ENCODE measurements around the gene SDK2. TPM values are rescaled to one million over a fixed set of nuclear protein-coding genes. Genes with fewer than 3 reads are reported as not detected.

The SDK2 gene
- total and polyA plus RNA-seq, 2 of the 8 experiments (the other 6 are each of a cell fraction or from before 2014, with no cell fraction given): 3.9 to 4.1 TPM

DNA sequence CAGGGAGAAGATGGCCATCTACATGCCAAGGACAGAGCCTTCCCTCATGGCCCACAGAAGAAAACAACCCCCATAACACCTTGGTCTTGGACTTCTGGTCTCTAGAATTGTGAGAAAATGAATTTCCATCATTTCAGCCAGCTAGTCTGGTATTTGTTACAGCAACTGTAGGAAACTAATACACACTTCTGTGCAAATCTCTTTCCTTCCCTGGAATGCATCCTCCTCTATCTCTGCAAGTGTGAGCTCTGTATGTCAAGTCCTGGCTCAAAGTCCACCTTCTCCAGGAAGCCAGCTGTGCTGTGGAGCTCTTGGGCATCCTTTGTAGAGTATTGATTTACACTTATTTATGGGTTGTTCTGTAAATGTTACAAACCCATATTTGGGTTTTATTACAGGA lies 89.7 kb downstream of the SDK2 start:
- Histone ChIP-seq H4K91ac (replicated peaks; ENCODE audit: insufficient read length, low read length) (no peak overlapping the region), H2BK15ac (ENCODE audit: low read length) (no peak overlapping the region), H3K18ac (ENCODE audit: extremely low read depth, low read length) (no peak overlapping the region), H4K8ac (ENCODE audit: extremely low read depth, insufficient read depth, low read length) (no peak overlapping the region), H4K20me1 (replicated peaks in 1 of 2; ENCODE audit: control insufficient read depth in 1 of 2, insufficient read depth in 2 of 2, low read length in 2 of 2) (no peaks in the 10 kb centered on the region), H2BK12ac (ENCODE audit: low read depth, low read length) (no peak overlapping the region), H3K27ac (ENCODE audit: low read depth, low read length) (no peak overlapping the region), H4K5ac (ENCODE audit: insufficient read length, low read depth, low read length) (no peak overlapping the region), H3K4me2 (ENCODE audit: insufficient read depth in 1 of 2, low read depth in 2 of 2, low read length in 2 of 2) (no peak overlapping the region), H3K9me3 (ENCODE audit: insufficient read depth in 2 of 2, low read depth in 1 of 2, low read length in 1 of 2) (no peaks in the 10 kb centered on the region), H3K56ac (replicated peaks; ENCODE audit: insufficient read length, low read depth, low read length) (no peak overlapping the region), H2AFZ (ENCODE audit: low read length) (no peak overlapping the region), H2BK20ac (ENCODE audit: low read length) (no peak overlapping the region), H3K23me2 (ENCODE audit: low read depth, low read length) (no peaks in the 10 kb centered on the region), H3K14ac (ENCODE audit: insufficient read length) (no peak overlapping the region), H3K9ac (replicated peaks in 1 of 4; ENCODE audit: extremely low read depth in 1 of 4, low read depth in 3 of 4, low read length in 3 of 4) (no peak overlapping the region), H3K36me3 (ENCODE audit: control insufficient read depth in 2 of 4, insufficient read depth in 4 of 4, low read length in 3 of 4) (no peaks in the 10 kb centered on the region), H2BK120ac (replicated peaks; ENCODE audit: low read depth, low read length) (no peak overlapping the region), H2AK5ac (ENCODE audit: low read depth, low read length) (no peak overlapping the region), H3K79me2 (ENCODE audit: control insufficient read depth in 1 of 2, insufficient read depth in 2 of 2, low read length in 2 of 2) (no peaks in the 10 kb centered on the region), H3K4ac (replicated peaks; ENCODE audit: insufficient read length, low read depth, low read length) (no peak overlapping the region), H2BK5ac (ENCODE audit: low read depth, low read length) (no peak overlapping the region), H3K79me1 (ENCODE audit: low read depth, low read length) (no peaks in the 10 kb centered on the region), H3K27me3 (replicated peaks in 1 of 4; ENCODE audit: control insufficient read depth in 3 of 4, extremely low read depth in 1 of 4, insufficient read depth in 3 of 4, low read length in 3 of 4) (no peaks in the 10 kb centered on the region), H3K4me3 (ENCODE audit: extremely low read depth in 1 of 4, insufficient read depth in 2 of 4, low read depth in 3 of 4, low read length in 4 of 4) (no peak overlapping the region), H3K23ac (ENCODE audit: insufficient read length) (no peak overlapping the region), H3K4me1 (replicated peaks in 1 of 4; ENCODE audit: control insufficient read depth in 3 of 4, insufficient read depth in 4 of 4, low read length in 3 of 4) (peaks cover 0 to 26% (median 12%) of the 10 kb centered on the region in 4 experiments; a peak in 6 of 7 replicates)
- CTCF ChIA-PET (ENCODE audit: partially characterized antibody): interaction anchor here (0.8 to 6.8 kb wide), 12 partner anchors 9 to 267 kb away, joined by 3 to 39 read pairs (median 6); no protein-coding TSS in a partner anchor
- no peak for FAIRE-seq
- POLR2A ChIA-PET (ENCODE audit: partially characterized antibody): interaction anchor here (1.7 kb wide), 1 partner anchor 13 kb away, joined by 10 read pairs; no protein-coding TSS in a partner anchor
- no peak for DNase-seq (ENCODE audit: low read depth in 1 of 2, low spot score in 2 of 2)
- no peak for TF ChIP-seq SUZ12 (IDR thresholded peaks at IDR 0.05; ENCODE audit: low read length)
- no peak for TF ChIP-seq MAX (IDR thresholded peaks at IDR 0.05)
- TF ChIP-seq BACH1 (IDR thresholded peaks at IDR 0.05; ENCODE audit: low read length): no peak
- no peak for TF ChIP-seq SP2 (IDR thresholded peaks at IDR 0.05; ENCODE audit: low read length)
- no peak for TF ChIP-seq TCF12 (IDR thresholded peaks at IDR 0.05; ENCODE audit: low read depth, low read length)
- TF ChIP-seq JUN (IDR thresholded peaks at IDR 0.05; ENCODE audit: low read depth, low read length): no peak
- no peak for TF ChIP-seq ATF2 (IDR thresholded peaks at IDR 0.05; ENCODE audit: low read length)
